Fibroblast of pulmonary artery (primary cell): ENCODE results near the gene HNRNPLL.
"Not testable (repeated sequence)": the region's sequence is repeated elsewhere in the genome, so short reads cannot be mapped to it uniquely, and the experiment has no call there.

ENCODE experiments used
- DNase-seq: peaks from one replicate; pipeline ENCODE4 v3.0.0-alpha.2; 2010; ENCODE audit warnings: low read depth
- H3K4me3 ChIP-seq: replicated peaks from 2 replicates; pipeline ENCODE4 v1.5.1; 2011; ENCODE audit warnings: low read depth, mild to moderate bottlenecking, control low read depth, low read length, moderate library complexity
- CTCF ChIP-seq: IDR thresholded peaks from 2 replicates; pipeline ENCODE4 v1.5.1; 2011; ENCODE audit warnings: mild to moderate bottlenecking, control low read depth, low read length, inconsistent platforms; ENCODE audit errors: missing control alignments

HNRNPLL gene

GRCh38 chr2:38617301-38617700, 14.6 kb upstream of the HNRNPLL start:
- no peak for TF ChIP-seq CTCF
- no peak for DNase-seq
- H3K4me3 ChIP-seq: no peak overlapping the region

- DNase-seq: peak; percentile 48
- no peak for TF ChIP-seq CTCF
- H3K4me3 ChIP-seq: no peak overlapping the region
Measured at GRCh38 chr2:38615237-38615636, 12.5 kb upstream of the HNRNPLL start.

GRCh38 chr2:38613849-38614213, 11.1 kb upstream of the HNRNPLL start:
- no peak overlapping the region for H3K4me3 ChIP-seq
- no peak for DNase-seq
- no peak for TF ChIP-seq CTCF

GRCh38 chr2:38613126-38613848, 10.6 kb upstream of the HNRNPLL start:
- H3K4me3 ChIP-seq: no peak overlapping the region
- no peak for TF ChIP-seq CTCF
- DNase-seq: no peak

- TF ChIP-seq CTCF: no peak
- H3K4me3 ChIP-seq: no peak overlapping the region
- no peak for DNase-seq
Measured at GRCh38 chr2:38610851-38611801, 8.4 kb upstream of the HNRNPLL start.

- not testable (repeated sequence) for H3K4me3 ChIP-seq, DNase-seq
Measured at GRCh38 chr2:38609246-38609645, 6.5 kb upstream of the HNRNPLL start.

- DNase-seq: no peak
- H3K4me3 ChIP-seq: no peak overlapping the region
- no peak for TF ChIP-seq CTCF
Measured at GRCh38 chr2:38608755-38609154, 6.0 kb upstream of the HNRNPLL start.
